Amygdala (tissue), 56 donors: ENCODE measurements around the gene GCNT3.
"Not testable (repeated sequence)": the region's sequence is repeated elsewhere in the genome, so short reads cannot be mapped to it uniquely, and the experiment has no call there.

Experiments
- DNase-seq, 56 donors: peaks; one replicate each; lab custom pipeline; 2025; lab: John Stamatoyannopoulos, UW

The GCNT3 gene

GRCh38 chr15:59615661-59616060 lies 4.1 kb downstream of the GCNT3 start:
- DNase-seq: no peak

DNA sequence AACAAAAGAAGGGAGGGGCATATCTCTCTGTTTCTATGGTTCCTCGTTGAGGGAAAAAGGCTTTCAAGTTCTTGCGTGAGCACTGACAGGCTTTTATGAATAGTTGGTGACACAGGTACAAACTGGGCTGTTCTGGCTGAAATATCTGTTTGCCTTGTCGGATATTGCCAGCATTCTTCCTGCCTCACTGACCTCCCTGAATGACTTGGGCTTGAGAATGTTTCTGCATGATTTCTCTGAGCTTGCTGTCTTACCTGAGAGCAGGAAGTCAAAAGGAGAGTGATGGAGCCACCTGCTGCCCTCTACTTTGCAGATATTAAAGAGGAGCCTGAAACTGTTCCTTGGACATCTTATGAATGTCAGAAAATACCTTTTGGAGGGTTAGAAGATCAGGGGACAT lies 4.8 kb downstream of the GCNT3 start:
- no peak for DNase-seq

DNA sequence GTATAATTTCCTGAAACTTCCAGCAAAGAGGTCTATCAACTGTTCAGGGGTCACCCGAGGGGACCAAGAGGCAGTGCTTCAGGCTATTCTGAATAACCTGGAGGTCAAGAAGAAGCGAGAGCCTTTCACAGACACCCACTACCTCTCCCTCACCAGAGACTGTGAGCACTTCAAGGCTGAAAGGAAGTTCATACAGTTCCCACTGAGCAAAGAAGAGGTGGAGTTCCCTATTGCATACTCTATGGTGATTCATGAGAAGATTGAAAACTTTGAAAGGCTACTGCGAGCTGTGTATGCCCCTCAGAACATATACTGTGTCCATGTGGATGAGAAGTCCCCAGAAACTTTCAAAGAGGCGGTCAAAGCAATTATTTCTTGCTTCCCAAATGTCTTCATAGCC lies 6.8 kb downstream of the GCNT3 start:
- no peak for DNase-seq

GRCh38 chr15:59622289-59622688 lies 10.7 kb downstream of the GCNT3 start:
- DNase-seq: peak in 2 of 56 donors; percentile 0 to 3

DNA sequence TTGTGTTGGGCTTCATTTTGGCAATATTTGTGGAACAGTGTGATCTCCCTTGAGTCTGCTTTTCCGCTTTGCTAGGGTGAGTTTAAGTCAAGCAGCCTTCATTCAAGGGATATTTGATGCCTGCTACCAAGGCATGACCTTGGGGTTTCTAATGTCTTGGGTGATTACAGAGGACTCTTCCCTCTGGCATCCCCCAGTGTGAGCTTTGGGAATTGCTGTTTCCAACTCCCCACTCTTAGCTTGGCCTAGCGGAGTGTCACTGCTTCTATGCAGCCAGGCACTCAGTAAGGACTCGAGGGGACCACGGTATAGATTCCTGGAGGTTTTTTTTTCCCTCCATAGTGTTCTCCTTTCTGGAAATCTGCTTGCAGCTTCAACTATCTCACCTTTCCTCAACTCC lies 21.1 kb downstream of the GCNT3 start:
- no peak for DNase-seq

DNA sequence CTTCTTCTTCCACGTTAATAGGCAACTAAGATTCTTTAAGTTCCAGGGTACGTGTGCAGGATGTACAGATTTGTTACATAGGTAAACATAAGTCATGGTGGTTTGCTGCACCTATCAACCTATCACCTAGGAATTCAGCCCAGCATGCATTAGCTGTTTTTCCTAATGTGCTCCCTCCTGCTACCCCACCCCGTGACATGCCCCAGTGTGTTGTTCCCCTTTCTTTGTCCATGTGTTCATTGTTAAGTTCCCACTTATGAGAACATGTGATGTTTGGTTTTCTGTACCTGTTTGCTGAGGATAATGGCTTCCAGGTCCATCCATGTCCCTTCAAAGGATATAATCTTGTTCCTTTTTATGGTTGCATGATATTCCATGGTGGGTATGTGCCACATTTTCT lies 24.6 kb downstream of the GCNT3 start:
- DNase-seq: no peak

- DNase-seq: not testable (repeated sequence)
Measured at GRCh38 chr15:59637507-59637906, 25.9 kb downstream of the GCNT3 start.

- DNase-seq: no peak
Measured at GRCh38 chr15:59642351-59642750, 30.8 kb downstream of the GCNT3 start.

GRCh38 chr15:59644756-59645155 lies 33.2 kb downstream of the GCNT3 start:
- no peak for DNase-seq

DNA sequence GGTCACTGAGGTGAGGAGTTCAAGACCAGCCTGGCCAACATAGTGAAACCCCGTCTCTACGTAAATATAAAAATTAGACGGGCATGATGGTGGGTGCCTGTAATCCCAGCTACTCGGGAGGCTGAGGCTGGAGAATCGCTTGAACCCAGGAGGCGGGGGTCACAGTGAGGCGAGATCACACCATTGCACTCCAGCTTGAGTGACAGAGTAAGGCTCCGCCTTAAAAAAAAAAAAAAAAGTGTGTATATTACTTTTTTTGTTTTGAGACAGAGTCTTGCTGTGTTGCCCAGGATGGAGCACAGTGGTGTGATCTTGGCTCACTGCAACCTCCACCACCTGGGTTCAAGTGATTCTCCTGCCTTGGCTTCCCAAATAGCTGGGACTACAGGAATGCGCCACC lies 34.2 kb downstream of the GCNT3 start:
- DNase-seq: not testable (repeated sequence)

- no peak for DNase-seq
Measured at GRCh38 chr15:59646277-59646676, 34.7 kb downstream of the GCNT3 start.

DNA sequence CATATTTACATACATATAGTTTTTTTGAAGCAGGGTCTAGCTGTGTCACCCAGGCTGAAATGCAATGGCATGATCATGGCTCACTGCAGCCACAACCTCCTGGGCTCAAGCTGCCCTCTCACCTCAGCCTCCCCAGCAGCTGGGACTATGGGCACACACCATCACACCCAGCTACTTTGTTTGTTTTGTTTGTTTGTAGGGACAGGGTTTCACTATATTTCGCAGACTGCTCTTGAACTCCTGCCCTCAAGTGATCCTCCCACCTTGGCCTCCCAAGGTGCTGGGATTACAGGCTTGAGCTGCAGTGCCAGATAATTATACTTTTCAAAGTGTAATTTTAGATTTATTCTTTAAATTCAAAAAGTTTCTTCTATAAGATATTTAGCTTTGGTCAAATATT lies 35.5 kb downstream of the GCNT3 start:
- DNase-seq: no peak

GRCh38 chr15:59649603-59650002 lies 38.0 kb downstream of the GCNT3 start:
- no peak for DNase-seq

DNA sequence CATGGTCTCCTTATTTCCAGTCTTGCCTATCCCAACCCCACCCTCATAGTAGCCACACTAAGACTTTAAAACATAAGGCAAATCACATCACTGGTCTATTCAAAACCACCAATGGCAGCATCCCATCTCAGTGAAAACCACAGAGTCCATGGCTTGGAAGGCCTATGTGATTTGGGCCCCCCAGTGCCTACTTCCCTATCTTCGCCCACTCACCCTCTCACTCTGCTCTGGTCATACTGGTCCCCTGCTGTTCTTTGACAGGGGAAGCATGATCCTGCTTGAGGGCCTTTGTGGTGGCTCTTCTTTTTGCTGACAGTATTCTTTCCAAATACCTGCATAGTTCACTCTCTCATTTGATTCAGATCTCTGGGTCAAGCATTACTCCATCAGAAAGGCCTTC lies 42.5 kb downstream of the GCNT3 start:
- no peak for DNase-seq

- peak; percentile 54 to 95 (median 88) for DNase-seq
Measured at GRCh38 chr15:59656897-59657634, 45.5 kb downstream of the GCNT3 start, which contains the start of gene GTF2A2. Gene GTF2A2 (minus strand): TSS chr15:59657515. CDS start chr15:59652277, 5,238 bp downstream.

DNA sequence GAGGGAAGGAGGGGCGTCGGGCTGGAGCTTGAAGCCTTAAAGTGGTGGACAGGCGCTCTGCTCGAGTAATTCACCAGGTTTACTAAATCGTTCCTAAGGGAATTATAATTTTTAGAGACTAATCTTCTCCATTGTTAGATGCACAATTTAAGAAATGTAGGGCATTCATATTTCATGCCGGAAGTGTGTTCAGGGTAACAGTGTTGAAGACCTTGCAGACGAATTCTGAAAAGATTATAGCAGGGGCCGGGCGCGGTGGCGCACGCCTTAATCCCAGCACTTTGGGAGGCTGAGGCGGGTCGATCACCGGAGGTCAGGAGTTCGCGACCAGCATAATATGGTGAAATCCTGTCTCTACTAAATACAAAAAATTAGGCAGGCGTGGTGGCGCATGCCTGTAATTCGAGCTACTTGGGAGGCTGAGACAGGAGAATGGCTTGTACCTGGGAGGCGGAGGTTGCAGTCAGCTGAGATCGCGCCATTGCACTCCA lies 46.1 kb downstream of the GCNT3 start:
- peak in 3 of 56 donors; percentile 24 to 43 (median 38) for DNase-seq

- no peak for DNase-seq
Measured at GRCh38 chr15:59659366-59659765, 47.8 kb downstream of the GCNT3 start.

GRCh38 chr15:59662260-59662659 lies 50.7 kb downstream of the GCNT3 start:
- DNase-seq: no peak

GRCh38 chr15:59668556-59668955 lies 57.0 kb downstream of the GCNT3 start:
- DNase-seq: no peak
